ENCODE results near the gene PROB1. TPM values are rescaled to one million over a fixed set of nuclear protein-coding genes. Genes with fewer than 3 reads are reported as not detected.
"Not testable (repeated sequence)": the region's sequence is repeated elsewhere in the genome, so short reads cannot be mapped to it uniquely, and the experiment has no call there.

PROB1 gene
- total and polyA plus RNA-seq, 9 of the 15 experiments (the other 6 are each of a cell fraction or from before 2014, with no cell fraction given), result 0.01 to 1.8 (median 0.47) TPM

DNA sequence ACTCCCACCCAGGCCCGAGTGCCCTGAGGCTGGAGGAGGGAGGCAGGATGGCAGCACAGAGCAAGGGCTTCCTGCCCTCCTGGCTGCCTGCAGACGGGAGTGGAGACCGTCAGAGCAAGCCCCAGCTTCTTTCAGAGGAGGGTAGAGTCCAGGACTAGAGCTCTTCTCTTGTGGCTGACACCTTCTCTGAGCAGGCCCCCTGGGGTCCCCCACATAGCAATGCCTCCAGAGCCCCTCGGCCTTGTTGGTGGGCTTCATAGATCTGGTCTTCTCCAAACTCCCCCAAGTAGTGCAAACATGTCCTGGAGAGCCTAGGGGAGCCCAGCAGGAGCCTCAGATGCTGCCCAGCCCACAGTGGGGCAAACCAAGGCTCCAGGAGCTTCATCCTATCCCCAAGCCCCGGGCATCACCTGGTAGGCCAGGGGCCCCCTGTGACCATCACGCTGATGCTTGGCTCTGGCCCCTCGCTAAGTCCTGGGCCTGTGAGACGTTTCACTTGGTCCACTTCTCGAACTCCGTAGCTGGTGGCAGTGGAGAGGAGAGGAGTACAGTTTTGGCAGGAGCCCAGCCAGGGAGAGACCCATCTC is 7.2 kb downstream of the PROB1 start (continued):
- TF ChIP-seq, protein P1, sequence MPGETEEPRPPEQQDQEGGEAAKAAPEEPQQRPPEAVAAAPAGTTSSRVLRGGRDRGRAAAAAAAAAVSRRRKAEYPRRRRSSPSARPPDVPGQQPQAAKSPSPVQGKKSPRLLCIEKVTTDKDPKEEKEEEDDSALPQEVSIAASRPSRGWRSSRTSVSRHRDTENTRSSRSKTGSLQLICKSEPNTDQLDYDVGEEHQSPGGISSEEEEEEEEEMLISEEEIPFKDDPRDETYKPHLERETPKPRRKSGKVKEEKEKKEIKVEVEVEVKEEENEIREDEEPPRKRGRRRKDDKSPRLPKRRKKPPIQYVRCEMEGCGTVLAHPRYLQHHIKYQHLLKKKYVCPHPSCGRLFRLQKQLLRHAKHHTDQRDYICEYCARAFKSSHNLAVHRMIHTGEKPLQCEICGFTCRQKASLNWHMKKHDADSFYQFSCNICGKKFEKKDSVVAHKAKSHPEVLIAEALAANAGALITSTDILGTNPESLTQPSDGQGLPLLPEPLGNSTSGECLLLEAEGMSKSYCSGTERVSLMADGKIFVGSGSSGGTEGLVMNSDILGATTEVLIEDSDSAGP (CRISPR knock-in tag; IDR thresholded peaks at IDR 0.05), result no peak
- TF ChIP-seq ZNF239 (CRISPR knock-in tag; IDR thresholded peaks at IDR 0.05) (no peak), ZNF583 (CRISPR knock-in tag; IDR thresholded peaks at IDR 0.05) (no peak), ZNF121 (CRISPR knock-in tag; conservative IDR thresholded peaks at IDR 0.05) (no peak)
- TF ChIP-seq, protein P2, sequence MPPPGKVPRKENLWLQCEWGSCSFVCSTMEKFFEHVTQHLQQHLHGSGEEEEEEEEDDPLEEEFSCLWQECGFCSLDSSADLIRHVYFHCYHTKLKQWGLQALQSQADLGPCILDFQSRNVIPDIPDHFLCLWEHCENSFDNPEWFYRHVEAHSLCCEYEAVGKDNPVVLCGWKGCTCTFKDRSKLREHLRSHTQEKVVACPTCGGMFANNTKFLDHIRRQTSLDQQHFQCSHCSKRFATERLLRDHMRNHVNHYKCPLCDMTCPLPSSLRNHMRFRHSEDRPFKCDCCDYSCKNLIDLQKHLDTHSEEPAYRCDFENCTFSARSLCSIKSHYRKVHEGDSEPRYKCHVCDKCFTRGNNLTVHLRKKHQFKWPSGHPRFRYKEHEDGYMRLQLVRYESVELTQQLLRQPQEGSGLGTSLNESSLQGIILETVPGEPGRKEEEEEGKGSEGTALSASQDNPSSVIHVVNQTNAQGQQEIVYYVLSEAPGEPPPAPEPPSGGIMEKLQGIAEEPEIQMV (tag; conservative IDR thresholded peaks at IDR 0.05; ENCODE audit: low read depth), result no peak

DNA sequence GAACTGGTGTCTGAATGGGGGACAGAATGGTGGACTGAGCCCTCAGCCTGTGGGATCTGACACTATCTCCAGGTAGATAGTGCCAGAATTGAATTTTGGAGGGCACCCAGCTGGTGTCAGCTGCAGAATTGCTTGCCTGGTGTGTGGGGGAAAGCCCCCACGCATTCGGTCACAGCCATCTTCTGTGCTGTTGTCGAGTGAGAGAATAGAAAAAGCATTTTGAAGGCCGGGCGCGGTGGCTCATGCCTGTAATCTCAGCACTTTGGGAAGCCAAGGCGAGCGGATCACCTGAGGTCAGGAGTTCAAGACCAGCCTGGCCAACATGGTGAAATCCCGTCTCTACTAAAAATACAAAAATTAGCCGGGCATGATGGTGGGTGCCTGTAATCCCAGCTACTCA is 7.9 kb downstream of the PROB1 start:
- CTCF ChIA-PET (ENCODE audit: low intra/inter-chr PET ratio), result not testable (repeated sequence)
- peaks cover 23 to 54% of the 10 kb centered on the region in 2 experiments; a peak in 4 of 5 replicates for H3K4me1 ChIP-seq (replicated peaks in 1 of 2; ENCODE audit: control insufficient read depth in 2 of 2, insufficient read depth in 2 of 2, low read length in 2 of 2)

More for the DNA sequence above, 7.9 kb downstream of the PROB1 start:
- WGBS (ENCODE audit: insufficient coverage, low coverage, missing lambda C conversion rate), result 74% methylated on average over 9 of the region's 10 CpGs
- POLR2A ChIA-PET, result interaction anchor here (0.8 kb wide), 1 partner anchor 1019 kb away, joined by 4 read pairs; no protein-coding TSS in a partner anchor
- ATAC-seq; H3K36me3 ChIP-seq (ENCODE audit: control insufficient read depth, insufficient read depth, low read length); H4K20me1 ChIP-seq (replicated peaks; ENCODE audit: control insufficient read depth, insufficient read depth, low read length); H3K9me3 ChIP-seq (replicated peaks; ENCODE audit: control insufficient read depth, insufficient read depth, low read depth, low read length); H3K79me2 ChIP-seq (ENCODE audit: control insufficient read depth, insufficient read depth, low read length); in situ Hi-C loops (cut with MboI); H3K27me3 ChIP-seq (ENCODE audit: control insufficient read depth in 2 of 2, insufficient read depth in 2 of 2, low read length in 2 of 2); H3K4me2 ChIP-seq (ENCODE audit: insufficient read depth, low read length); DNase-seq (ENCODE audit: extremely low read depth in 1 of 4, low spot score in 3 of 4); H3K4me3 ChIP-seq; BruUV-seq (replicated peaks); H2AFZ ChIP-seq (ENCODE audit: low read depth, low read length); H3K27ac ChIP-seq (ENCODE audit: extremely low read depth, low read depth, low read length); H3K9me1 ChIP-seq (ENCODE audit: control insufficient read depth, insufficient read depth, low read length); intact Hi-C loops (cut with micrococcal nuclease); H3K9ac ChIP-seq (ENCODE audit: insufficient read depth in 1 of 2, low read depth in 2 of 2, low read length in 2 of 2); FAIRE-seq: not testable (repeated sequence)
